K562 (cell line): ENCODE measurements around the gene DRC1. TPM values are rescaled to one million over a fixed set of nuclear protein-coding genes. Genes with fewer than 3 reads are reported as not detected.

Experiments used
- BRD9 ChIP-seq: fragments of 450-650 bp; IDR thresholded peaks from 2 replicates; pipeline ENCODE4 v1.6.1; 2018; ENCODE audit warnings: low read depth; ENCODE audit not compliant: partially characterized antibody
- CREB1 ChIP-seq, 2 experiments: sonication (generic) in 1 of 2; formaldehyde crosslinking in 1 of 2; IDR thresholded peaks; 2 replicates each; pipeline versions ENCODE4 v1.6.1 to v1.8.0; 2012 to 2022; ENCODE audit warnings: inconsistent platforms in 1 of 2, mild to moderate bottlenecking in 1 of 2, missing genetic modification reagents in 1 of 2, moderate library complexity in 1 of 2
- ESRRA ChIP-seq: fragments of 450-650 bp; IDR thresholded peaks from 2 replicates; pipeline ENCODE4 v1.6.1; 2014; ENCODE audit warnings: low read depth, mild to moderate bottlenecking, moderate library complexity, borderline replicate concordance
- FOXP1 ChIP-seq: sonication (generic); formaldehyde crosslinking; IDR thresholded peaks from 2 replicates; pipeline ENCODE4 v1.8.0; 2022; ENCODE audit warnings: mild to moderate bottlenecking, missing genetic modification reagents
- FOXP4 ChIP-seq: sonication (generic); formaldehyde crosslinking; IDR thresholded peaks from 2 replicates; pipeline ENCODE4 v1.8.0; 2022; ENCODE audit warnings: mild to moderate bottlenecking, missing genetic modification reagents, borderline replicate concordance
- GATAD2A ChIP-seq: fragments of 450-650 bp; IDR thresholded peaks from 2 replicates; pipeline ENCODE4 v1.6.1; 2017
- HDAC1 ChIP-seq, 2 experiments: fragments of 450-650 bp; IDR thresholded peaks; 2 replicates each; pipeline ENCODE4 v1.6.1; 2016 to 2017; ENCODE audit warnings: inconsistent platforms in 1 of 2, mild to moderate bottlenecking in 1 of 2, moderate library complexity in 1 of 2
- KLF16 ChIP-seq: IDR thresholded peaks from 2 replicates; pipeline ENCODE4 v1.6.1; 2016; ENCODE audit warnings: antibody characterized with exemption
- NCOA1 ChIP-seq: fragments of 450-650 bp; IDR thresholded peaks from 2 replicates; pipeline ENCODE4 v1.6.1; 2016; ENCODE audit warnings: low read depth
- RBFOX2 ChIP-seq: fragments of 200-400 bp; formaldehyde crosslinking; IDR thresholded peaks from 2 replicates; pipeline ENCODE4 v1.6.1; 2017; ENCODE audit warnings: low read depth, mild to moderate bottlenecking, low read length, moderate library complexity
- RBM34 ChIP-seq: fragments of 200-400 bp; formaldehyde crosslinking; IDR thresholded peaks from 2 replicates; pipeline ENCODE4 v1.6.1; 2018; ENCODE audit warnings: low read length, borderline replicate concordance; ENCODE audit not compliant: insufficient read depth
- SMAD4 ChIP-seq: fragments of 250-450 bp; sonication (Bioruptor Pico); conservative IDR thresholded peaks from 2 replicates; pipeline ENCODE4 v1.8.0; 2021; ENCODE audit warnings: inconsistent platforms, mild to moderate bottlenecking, moderate library complexity
- SRF ChIP-seq, 2 experiments: fragments of 250-450, 450-650 bp in 1 of 2; sonication (Bioruptor Pico) in 1 of 2; sonication (generic) in 1 of 2; formaldehyde crosslinking; IDR thresholded peaks; 2 replicates each; pipeline versions ENCODE4 v1.5.0 to v1.5.1; 2020 to 2022; ENCODE audit warnings: mild to moderate bottlenecking in 1 of 2, missing genetic modification reagents in 1 of 2
- TAF7 ChIP-seq: fragments of 450-650 bp; IDR thresholded peaks from 2 replicates; pipeline ENCODE4 v1.6.1; 2016; ENCODE audit warnings: missing genetic modification characterization, missing compliant biosample characterization
- THRAP3 ChIP-seq: fragments of 450-650 bp; IDR thresholded peaks from 2 replicates; pipeline ENCODE4 v1.6.1; 2016; ENCODE audit warnings: mild to moderate bottlenecking, inconsistent platforms, borderline replicate concordance
- ZZZ3 ChIP-seq: fragments of 450-650 bp; IDR thresholded peaks from 2 replicates; pipeline ENCODE4 v1.6.1; 2016; ENCODE audit warnings: antibody characterized with exemption, mild to moderate bottlenecking, moderate library complexity
- polyA plus RNA-seq, 8 experiments: library from polyadenylated mRNA; depleted of rRNA in 4 of 8; stranded (reverse) in 5 of 8; unstranded in 3 of 8; fragments of >200 nt; fragmentation: Nextera tagmentation in 2 of 8; fragmentation: Illumina TruSeq in 1 of 8; extraction: Ambion mirVana in 2 of 8; extraction: Trizol in 1 of 8; gene quantifications; 2 replicates each; pipeline versions ENCODE4 v1.2.1 to v1.2.3, GENCODE V29; 2011 to 2014; ENCODE audit warnings: inconsistent platforms in 1 of 8, missing spikeins in 1 of 8
- total RNA-seq, 7 experiments: library from RNA; depleted of rRNA in 6 of 7; stranded (reverse); fragments of >200 nt in 6 of 7; fragmentation: Illumina TruSeq in 2 of 7; extraction: Trizol in 2 of 7; gene quantifications; 2 replicates each; pipeline versions ENCODE4 v1.2.1 to v1.2.3, GENCODE V29; 2011 to 2021; ENCODE audit warnings: low replicate concordance in 1 of 7
- TF ChIP-seq, protein P1 (sequence below): IDR thresholded peaks from 2 replicates; pipeline ENCODE4 v1.6.1; 2012; ENCODE audit warnings: low read depth, low read length, improper control_type of control experiment, borderline replicate concordance
- TF ChIP-seq, protein P2 (sequence below), 3 experiments: fragments of 200-800 bp in 1 of 3; sonication (Bioruptor generic) in 1 of 3; sonication (generic) in 1 of 3; formaldehyde crosslinking in 1 of 3; IDR thresholded peaks; 2 replicates each; pipeline versions ENCODE4 v1.6.1 to v1.8.0; 2016 to 2022; ENCODE audit warnings: mild to moderate bottlenecking in 2 of 3, missing compliant biosample characterization in 2 of 3, missing genetic modification characterization in 2 of 3, missing genetic modification reagents in 1 of 3
- TF ChIP-seq, protein P3 (sequence below): fragments of 150-350 bp; IDR thresholded peaks from 2 replicates; pipeline ENCODE4 v1.6.1; 2014; ENCODE audit warnings: low read depth, mild to moderate bottlenecking, low read length, borderline replicate concordance

DRC1 gene
- total and polyA plus RNA-seq, 9 of the 15 experiments (the other 6 are each of a cell fraction or from before 2014, with no cell fraction given) = 0.07 to 0.10 TPM; not detected in 7

- TF ChIP-seq, protein P1, sequence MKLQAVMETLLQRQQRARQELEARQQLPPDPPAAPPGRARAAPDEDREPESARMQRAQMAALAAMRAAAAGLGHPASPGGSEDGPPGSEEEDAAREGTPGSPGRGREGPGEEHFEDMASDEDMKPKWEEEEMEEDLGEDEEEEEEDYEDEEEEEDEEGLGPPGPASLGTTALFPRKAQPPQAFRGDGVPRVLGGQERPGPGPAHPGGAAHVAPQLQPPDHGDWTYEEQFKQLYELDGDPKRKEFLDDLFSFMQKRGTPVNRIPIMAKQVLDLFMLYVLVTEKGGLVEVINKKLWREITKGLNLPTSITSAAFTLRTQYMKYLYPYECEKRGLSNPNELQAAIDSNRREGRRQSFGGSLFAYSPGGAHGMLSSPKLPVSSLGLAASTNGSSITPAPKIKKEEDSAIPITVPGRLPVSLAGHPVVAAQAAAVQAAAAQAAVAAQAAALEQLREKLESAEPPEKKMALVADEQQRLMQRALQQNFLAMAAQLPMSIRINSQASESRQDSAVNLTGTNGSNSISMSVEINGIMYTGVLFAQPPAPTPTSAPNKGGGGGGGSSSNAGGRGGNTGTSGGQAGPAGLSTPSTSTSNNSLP = 0 out of 2 replicates have a peak, but pooled peaks have one; percentile 51
- peak; percentile 94 for TF ChIP-seq BRD9
- TF ChIP-seq, protein P2, sequence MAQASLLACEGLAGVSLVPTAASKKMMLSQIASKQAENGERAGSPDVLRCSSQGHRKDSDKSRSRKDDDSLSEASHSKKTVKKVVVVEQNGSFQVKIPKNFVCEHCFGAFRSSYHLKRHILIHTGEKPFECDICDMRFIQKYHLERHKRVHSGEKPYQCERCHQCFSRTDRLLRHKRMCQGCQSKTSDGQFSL (CRISPR knock-in tag; IDR thresholded peaks at IDR 0.05) = no peak
- TF ChIP-seq, protein P2 (tag; IDR thresholded peaks at IDR 0.05) = no peak
- TF ChIP-seq GATAD2A = peak; percentile 31; the same call in 1 of the 2 replicates
- peak; percentile 93 for TF ChIP-seq TAF7 (tag)
- TF ChIP-seq FOXP1 (CRISPR knock-in tag) = no peak
- peak; percentile 84 for TF ChIP-seq KLF16
- peak in 1 of 2 experiments; percentile 47; a peak in 2 of 4 replicates for TF ChIP-seq HDAC1 (IDR thresholded peaks at IDR 0.05)
- no peak for TF ChIP-seq THRAP3
- TF ChIP-seq SMAD4 = peak; percentile 68; the same call in 1 of the 2 replicates
- no peak for TF ChIP-seq FOXP4
- peak; percentile 75 for TF ChIP-seq CREB1 (IDR thresholded peaks at IDR 0.05)
- peak; percentile 71 for TF ChIP-seq CREB1 (CRISPR knock-in tag; IDR thresholded peaks at IDR 0.05)
- peak; percentile 38; the same call in 1 of the 2 replicates for TF ChIP-seq ESRRA
- TF ChIP-seq RBM34 = no peak
- TF ChIP-seq, protein P3, sequence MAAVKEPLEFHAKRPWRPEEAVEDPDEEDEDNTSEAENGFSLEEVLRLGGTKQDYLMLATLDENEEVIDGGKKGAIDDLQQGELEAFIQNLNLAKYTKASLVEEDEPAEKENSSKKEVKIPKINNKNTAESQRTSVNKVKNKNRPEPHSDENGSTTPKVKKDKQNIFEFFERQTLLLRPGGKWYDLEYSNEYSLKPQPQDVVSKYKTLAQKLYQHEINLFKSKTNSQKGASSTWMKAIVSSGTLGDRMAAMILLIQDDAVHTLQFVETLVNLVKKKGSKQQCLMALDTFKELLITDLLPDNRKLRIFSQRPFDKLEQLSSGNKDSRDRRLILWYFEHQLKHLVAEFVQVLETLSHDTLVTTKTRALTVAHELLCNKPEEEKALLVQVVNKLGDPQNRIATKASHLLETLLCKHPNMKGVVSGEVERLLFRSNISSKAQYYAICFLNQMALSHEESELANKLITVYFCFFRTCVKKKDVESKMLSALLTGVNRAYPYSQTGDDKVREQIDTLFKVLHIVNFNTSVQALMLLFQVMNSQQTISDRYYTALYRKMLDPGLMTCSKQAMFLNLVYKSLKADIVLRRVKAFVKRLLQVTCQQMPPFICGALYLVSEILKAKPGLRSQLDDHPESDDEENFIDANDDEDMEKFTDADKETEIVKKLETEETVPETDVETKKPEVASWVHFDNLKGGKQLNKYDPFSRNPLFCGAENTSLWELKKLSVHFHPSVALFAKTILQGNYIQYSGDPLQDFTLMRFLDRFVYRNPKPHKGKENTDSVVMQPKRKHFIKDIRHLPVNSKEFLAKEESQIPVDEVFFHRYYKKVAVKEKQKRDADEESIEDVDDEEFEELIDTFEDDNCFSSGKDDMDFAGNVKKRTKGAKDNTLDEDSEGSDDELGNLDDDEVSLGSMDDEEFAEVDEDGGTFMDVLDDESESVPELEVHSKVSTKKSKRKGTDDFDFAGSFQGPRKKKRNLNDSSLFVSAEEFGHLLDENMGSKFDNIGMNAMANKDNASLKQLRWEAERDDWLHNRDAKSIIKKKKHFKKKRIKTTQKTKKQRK = no peak
- peak in 1 of 2 experiments; percentile 55; a peak in 1 of 4 replicates for TF ChIP-seq SRF (CRISPR knock-in tag; IDR thresholded peaks at IDR 0.05)
- TF ChIP-seq RBFOX2 = peak; percentile 63
- no peak for TF ChIP-seq ZZZ3
- peak; percentile 77; the same call in 1 of the 2 replicates for TF ChIP-seq NCOA1
These were observed 10.5 kb downstream of the DRC1 start (continued) for GRCh38 chr2:26412091-26412673.
